ENCODE results near the gene PRXL2C. TPM values are rescaled to one million over a fixed set of nuclear protein-coding genes. Genes with fewer than 3 reads are reported as not detected.

PRXL2C gene
- total and polyA plus RNA-seq, 2 of the 8 experiments (the other 6 are each of a cell fraction or from before 2014, with no cell fraction given): 2.8 to 7.3 TPM

GRCh38 chr9:96688187-96688586 lies 33.1 kb upstream of the PRXL2C start:
- Histone ChIP-seq H4K5ac (ENCODE audit: insufficient read length, low read depth, low read length) (no peak overlapping the region), H3K79me1 (ENCODE audit: low read depth, low read length) (no peaks in the 10 kb centered on the region), H4K8ac (ENCODE audit: extremely low read depth, insufficient read depth, low read length) (no peak overlapping the region), H2AK5ac (ENCODE audit: low read depth, low read length) (0 out of 2 replicates have a peak overlapping the region, but pooled peaks have one; percentile 8), H2BK120ac (replicated peaks; ENCODE audit: low read depth, low read length) (no peak overlapping the region), H3K36me3 (ENCODE audit: control insufficient read depth in 2 of 4, insufficient read depth in 4 of 4, low read length in 3 of 4) (no peaks in the 10 kb centered on the region; a peak in 1 of 8 replicates), H2BK12ac (ENCODE audit: low read depth, low read length) (no peak overlapping the region), H2AFZ (ENCODE audit: low read length) (no peak overlapping the region), H3K79me2 (ENCODE audit: control insufficient read depth in 1 of 2, insufficient read depth in 2 of 2, low read length in 2 of 2) (no peaks in the 10 kb centered on the region), H2BK15ac (ENCODE audit: low read length) (0 out of 2 replicates have a peak overlapping the region, but pooled peaks have one; percentile 61), H3K4ac (replicated peaks; ENCODE audit: insufficient read length, low read depth, low read length) (no peak overlapping the region), H2BK20ac (ENCODE audit: low read length) (no peak overlapping the region), H3K9ac (replicated peaks in 1 of 4; ENCODE audit: extremely low read depth in 1 of 4, low read depth in 3 of 4, low read length in 3 of 4) (no peak overlapping the region), H3K56ac (replicated peaks; ENCODE audit: insufficient read length, low read depth, low read length) (no peak overlapping the region), H3K18ac (ENCODE audit: extremely low read depth, low read length) (no peak overlapping the region), H4K20me1 (replicated peaks in 1 of 2; ENCODE audit: control insufficient read depth in 1 of 2, insufficient read depth in 2 of 2, low read length in 2 of 2) (no peaks in the 10 kb centered on the region), H3K27ac (ENCODE audit: low read depth, low read length) (no peak overlapping the region), H3K4me3 (ENCODE audit: extremely low read depth in 1 of 4, insufficient read depth in 2 of 4, low read depth in 3 of 4, low read length in 4 of 4) (no peak overlapping the region), H2BK5ac (ENCODE audit: low read depth, low read length) (no peak overlapping the region), H3K23ac (ENCODE audit: insufficient read length) (no peak overlapping the region), H3K4me1 (replicated peaks in 1 of 4; ENCODE audit: control insufficient read depth in 3 of 4, insufficient read depth in 4 of 4, low read length in 3 of 4) (no peaks in the 10 kb centered on the region), H3K4me2 (ENCODE audit: insufficient read depth in 1 of 2, low read depth in 2 of 2, low read length in 2 of 2) (no peak overlapping the region; a peak in 1 of 4 replicates), H4K91ac (replicated peaks; ENCODE audit: insufficient read length, low read length) (no peak overlapping the region), H3K27me3 (replicated peaks in 1 of 4; ENCODE audit: control insufficient read depth in 3 of 4, extremely low read depth in 1 of 4, insufficient read depth in 3 of 4, low read length in 3 of 4) (no peaks in the 10 kb centered on the region), H3K9me3 (ENCODE audit: insufficient read depth in 2 of 2, low read depth in 1 of 2, low read length in 1 of 2) (peaks cover 9 to 11% of the 10 kb centered on the region in 2 experiments; a peak in 3 of 4 replicates), H3K23me2 (ENCODE audit: low read depth, low read length) (peaks cover 4% of the 10 kb centered on the region; the same call in 1 of the 2 replicates), H3K14ac (ENCODE audit: insufficient read length) (no peak overlapping the region)
- ChIA-PET POLR2A (ENCODE audit: partially characterized antibody) (interaction anchor here (0.6 kb wide), 1 partner anchor 475 kb away, joined by 3 read pairs; no protein-coding TSS in a partner anchor), CTCF (ENCODE audit: partially characterized antibody) (interaction anchor here (0.8 kb wide), 1 partner anchor 22 kb away, joined by 3 read pairs; no protein-coding TSS in a partner anchor)
- no peak for DNase-seq (ENCODE audit: low read depth in 1 of 2, low spot score in 2 of 2)
- TF ChIP-seq ASH2L (IDR thresholded peaks at IDR 0.05; ENCODE audit: low read length) (no peak), EP300 (IDR thresholded peaks at IDR 0.05; ENCODE audit: borderline replicate concordance in 1 of 2, low read depth in 2 of 2, low read length in 2 of 2) (no peak), SAP30 (IDR thresholded peaks at IDR 0.05; ENCODE audit: insufficient read depth, insufficient replicate concordance, low read length) (no peak), SRF (IDR thresholded peaks at IDR 0.05; ENCODE audit: low read depth, low read length) (no peak), EZH2 (IDR thresholded peaks at IDR 0.05; ENCODE audit: low read depth, low read length, severe bottlenecking) (no peak), CTCF (IDR thresholded peaks at IDR 0.05; ENCODE audit: control extremely low read depth in 1 of 3, insufficient read depth in 1 of 3, low read depth in 1 of 3, low read length in 3 of 3) (no peak), POLR2AphosphoS5 (IDR thresholded peaks at IDR 0.05; ENCODE audit: low read depth, low read length) (no peak)
- no peak for FAIRE-seq
- WGBS, 2 experiments (ENCODE audit: extremely low coverage in 1 of 2, insufficient coverage in 1 of 2, insufficient read length in 1 of 2, insufficient replicate concordance in 2 of 2, low coverage in 1 of 2, low lambda C conversion rate in 2 of 2, missing lambda C conversion rate in 1 of 2): 92% methylated on average over 5 of the region's 5 CpGs; no CpG with 5 or more reads in 1 of the 2 experiments
